C4-2B (cell line): ENCODE results near the gene HOXB2.

ENCODE experiments used
- CTCF ChIP-seq: fragments of 450-650 bp; conservative IDR thresholded peaks from 2 replicates; pipeline ENCODE4 v1.5.1; 2017; ENCODE audit warnings: mild to moderate bottlenecking
- ZFX ChIP-seq: fragments of 450-650 bp; IDR thresholded peaks from 2 replicates; pipeline ENCODE4 v1.6.1; 2017

- TF ChIP-seq CTCF (no peak), ZFX (no peak)
Observed at GRCh38 chr17:48592577-48592976, 47.7 kb upstream of the HOXB2 start.
